GM21423 (cell line): ENCODE data around the gene HUS1.
"Not testable (repeated sequence)": the region's sequence is repeated elsewhere in the genome, so short reads cannot be mapped to it uniquely, and the experiment has no call there.

Source experiments
- ATAC-seq: cut with Tn5 transposase; IDR thresholded peaks from one replicate; pipeline ENCODE4 v1.9.1; 2021; ENCODE audit warnings: mild to moderate bottlenecking, moderate library complexity; ENCODE audit not compliant: unreplicated experiment

HUS1 gene

GRCh38 chr7:47931005-47932004, 48.1 kb downstream of the HUS1 start:
- no peak for ATAC-seq

- ATAC-seq = no peak
These were observed 55.1 kb downstream of the HUS1 start for GRCh38 chr7:47924266-47924665.

GRCh38 chr7:47923081-47923875, 56.1 kb downstream of the HUS1 start:
- not testable (repeated sequence) for ATAC-seq

- not testable (repeated sequence) for ATAC-seq
These were observed 62.9 kb downstream of the HUS1 start for GRCh38 chr7:47916514-47916913.

GRCh38 chr7:47915616-47915976, 63.8 kb downstream of the HUS1 start:
- no peak for ATAC-seq

- ATAC-seq = no peak
These were observed 64.4 kb downstream of the HUS1 start for GRCh38 chr7:47914717-47915615.
